NCI-H526 treated with DMSO at 0.1 percent for 48 hours (cell line): ENCODE data around the gene LTF.
"Not testable (repeated sequence)": the region's sequence is repeated elsewhere in the genome, so short reads cannot be mapped to it uniquely, and the experiment has no call there.

ENCODE experiments used
- DNase-seq: peaks from one replicate; lab custom pipeline; 2025; lab: John Stamatoyannopoulos, UW

LTF gene

DNA sequence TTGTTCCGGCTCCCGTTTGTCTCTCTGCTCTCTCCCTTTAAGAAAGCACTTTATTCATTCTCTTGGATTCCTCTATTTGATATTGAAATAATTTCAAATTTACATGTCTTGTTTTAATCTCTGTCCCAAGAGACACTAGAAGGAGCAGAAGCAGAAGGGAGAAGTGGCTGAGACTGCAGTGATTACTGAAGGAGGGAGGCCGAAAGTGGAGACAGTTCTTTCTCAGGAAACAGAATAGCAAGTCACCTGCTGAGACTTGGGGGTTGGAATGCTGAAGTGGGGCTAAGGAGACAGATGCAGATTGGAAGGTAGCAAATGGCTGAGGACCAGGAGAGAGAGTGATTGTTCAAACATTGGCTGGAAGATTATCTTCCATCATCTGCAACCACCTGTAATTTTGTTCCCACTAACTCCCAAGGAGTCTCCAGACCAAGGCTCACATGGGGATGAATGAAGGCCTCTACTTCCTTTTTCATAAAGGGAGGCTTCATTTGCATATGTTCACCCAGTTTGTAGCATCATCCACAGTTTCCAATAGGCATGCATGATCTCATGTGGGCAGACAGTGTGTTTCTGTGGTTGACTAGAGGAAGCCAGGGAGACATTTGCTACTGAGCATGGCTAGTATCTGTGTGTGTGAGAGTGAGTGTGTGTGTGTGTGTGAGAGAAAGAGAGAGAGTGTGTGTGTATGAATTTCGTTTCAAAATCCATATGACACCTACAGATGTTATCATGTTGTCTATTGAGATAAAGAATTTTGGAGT is 24.0 kb downstream of the LTF start:
- DNase-seq, result no peak

DNA sequence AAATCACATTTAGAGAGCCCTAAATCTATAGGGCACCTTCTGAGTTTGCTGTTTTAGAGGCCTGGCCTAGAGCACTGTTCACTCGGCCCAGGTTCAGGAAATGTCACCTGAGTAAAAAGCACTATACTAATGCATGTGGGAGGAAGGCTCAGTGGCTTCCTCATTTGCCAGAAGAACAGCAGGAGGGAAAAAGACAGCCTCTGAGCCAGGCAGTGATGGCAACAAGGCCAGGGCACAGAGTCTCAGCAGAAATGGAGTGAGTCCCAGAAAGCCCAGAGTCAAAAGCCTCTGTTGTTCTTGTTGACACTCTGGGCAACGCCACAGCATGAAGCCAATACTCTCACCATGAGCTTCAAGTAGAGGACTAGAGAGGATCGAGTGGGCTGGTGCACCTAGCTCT is 25.9 kb downstream of the LTF start:
- no peak for DNase-seq

DNA sequence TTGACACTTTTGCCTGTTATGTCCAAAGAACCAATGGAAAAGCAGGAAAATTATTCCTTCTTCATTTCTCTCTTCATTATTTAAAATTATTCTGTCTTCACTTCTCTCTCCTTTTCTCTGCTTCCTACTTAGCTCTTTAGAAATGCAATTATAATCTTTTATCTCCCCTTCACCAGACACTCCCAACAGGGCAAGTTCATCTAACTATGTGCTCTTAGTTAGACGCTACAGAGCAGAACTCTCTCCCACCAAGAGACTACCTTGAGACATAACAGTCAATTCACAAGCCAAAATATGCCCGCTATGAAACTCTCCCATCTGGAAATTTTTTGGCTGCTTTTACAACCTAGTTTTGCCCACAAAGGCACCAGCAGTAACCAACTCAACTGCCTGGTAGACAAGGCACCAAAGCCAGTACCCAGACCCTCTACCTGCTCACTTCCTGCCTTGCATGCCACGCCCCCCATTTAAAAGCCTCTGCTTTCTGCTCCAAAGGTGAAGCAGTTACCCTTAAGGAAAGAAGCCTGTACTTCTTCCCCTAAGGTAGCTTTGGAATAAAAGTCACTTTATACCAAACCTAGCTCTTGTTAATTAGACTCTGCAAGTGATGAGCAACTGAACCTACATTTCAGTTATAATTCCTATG is 29.5 kb downstream of the LTF start:
- DNase-seq, result no peak

DNA sequence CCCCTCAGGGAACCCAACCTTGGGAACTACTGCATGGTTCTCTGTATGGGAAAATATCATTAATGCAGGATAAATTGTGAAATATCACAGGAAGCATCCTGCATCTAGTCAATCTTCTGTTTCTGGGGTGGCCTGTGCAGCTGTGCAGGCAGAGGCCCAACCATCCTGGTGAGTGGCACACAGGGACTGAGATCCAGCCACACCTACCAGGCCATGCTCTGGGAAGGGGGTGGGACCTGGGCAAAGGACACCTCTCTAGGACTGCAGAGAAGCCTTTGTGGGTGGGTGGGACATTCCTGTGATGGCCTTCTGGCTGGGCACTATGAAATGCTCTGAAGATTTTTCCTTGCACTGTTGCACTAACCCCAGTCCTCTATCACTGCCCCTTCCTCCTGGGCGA is 30.9 kb downstream of the LTF start:
- no peak for DNase-seq

DNA sequence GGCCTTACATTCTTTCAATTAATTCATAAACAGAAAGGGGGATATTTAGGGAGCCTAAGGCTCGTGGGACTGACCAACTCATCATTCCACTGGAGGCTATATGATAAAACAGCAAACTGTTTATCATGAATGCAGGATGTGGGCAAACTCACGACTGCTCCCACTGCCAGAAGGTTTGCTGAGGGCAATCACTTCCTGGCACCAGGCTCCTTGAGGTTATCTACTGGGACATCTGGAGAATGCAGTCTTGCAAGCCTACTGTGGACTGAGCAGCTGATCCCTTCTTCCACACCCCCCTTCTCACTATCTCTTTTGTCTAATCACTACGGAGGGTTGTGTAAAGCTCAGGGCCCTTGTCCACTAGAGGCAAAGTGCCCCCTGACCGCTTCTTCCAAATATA is 31.6 kb downstream of the LTF start:
- not testable (repeated sequence) for DNase-seq

DNA sequence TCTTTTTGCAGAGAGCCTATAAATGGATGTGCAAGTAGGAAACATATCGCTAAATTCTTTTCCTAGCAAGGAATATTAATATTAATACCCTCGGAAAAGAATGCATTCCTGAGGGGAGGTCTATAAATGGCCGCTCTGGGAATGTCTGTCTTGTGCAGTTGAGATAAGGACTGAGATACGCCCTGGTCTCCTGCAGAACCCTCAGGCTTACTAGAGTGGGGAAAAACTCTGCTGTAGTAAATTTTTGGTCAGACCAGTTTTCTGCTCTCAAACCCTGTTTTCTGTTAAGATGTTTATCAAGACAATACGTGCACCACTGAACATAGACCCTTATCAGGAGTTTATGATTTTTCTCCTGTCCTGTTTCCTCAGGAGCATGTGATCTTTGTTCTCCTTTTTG is 32.8 kb downstream of the LTF start:
- not testable (repeated sequence) for DNase-seq

DNA sequence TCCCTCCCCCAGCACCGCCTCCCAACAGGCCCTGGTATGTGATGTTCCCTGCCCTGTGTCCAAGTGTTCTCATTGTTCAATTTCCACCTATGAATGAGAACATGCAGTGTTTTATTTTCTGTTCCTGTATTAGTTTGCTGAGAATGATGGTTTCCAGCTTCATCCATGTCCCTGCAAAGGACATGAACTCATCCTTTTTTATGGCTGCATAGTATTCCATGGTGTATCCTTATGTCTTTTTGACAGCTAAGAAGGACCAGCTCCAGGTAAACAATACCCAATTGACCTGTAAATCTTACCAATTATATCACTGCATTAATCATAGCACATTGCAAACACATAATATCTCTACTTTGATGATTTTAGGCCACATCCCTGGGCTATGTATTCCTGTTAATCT is 33.8 kb downstream of the LTF start:
- DNase-seq, result not testable (repeated sequence)

DNA sequence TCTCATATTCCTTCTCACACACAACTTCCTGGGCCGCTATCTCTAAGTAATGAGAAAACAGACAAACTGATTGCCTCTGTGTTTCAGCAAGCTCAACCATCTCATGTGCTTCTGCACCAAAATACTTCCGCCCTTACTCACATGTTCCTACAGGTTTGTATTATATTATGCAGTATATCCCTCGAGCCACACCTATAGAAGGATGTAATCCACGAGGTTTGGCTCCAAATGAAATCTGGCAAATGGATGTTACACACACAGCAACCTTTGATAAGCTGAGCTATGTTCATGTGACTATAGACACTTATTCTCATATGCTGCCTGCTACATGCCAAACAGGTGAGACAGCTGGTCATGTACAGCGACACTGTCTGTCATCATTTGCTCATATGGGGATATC is 35.0 kb downstream of the LTF start:
- no peak for DNase-seq

DNA sequence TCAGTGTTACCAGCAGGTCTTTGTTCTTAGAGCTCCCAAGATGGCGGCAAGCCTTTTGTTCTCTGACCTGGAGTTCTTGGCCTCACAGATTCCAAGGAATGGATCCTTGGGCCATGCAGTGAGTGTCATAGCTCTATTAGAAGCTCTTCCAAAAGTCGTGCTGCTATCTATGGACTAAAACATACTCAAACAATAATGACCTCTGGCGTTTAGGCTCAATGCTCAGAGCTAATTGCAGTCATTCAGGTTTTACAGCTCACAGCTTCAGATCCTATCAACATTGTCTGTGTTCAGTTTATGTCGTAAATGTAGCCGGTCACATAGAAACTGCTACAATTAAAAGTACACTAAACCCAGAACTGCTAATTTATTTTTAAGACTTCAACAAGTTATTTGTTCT is 35.5 kb downstream of the LTF start:
- no peak for DNase-seq

DNA sequence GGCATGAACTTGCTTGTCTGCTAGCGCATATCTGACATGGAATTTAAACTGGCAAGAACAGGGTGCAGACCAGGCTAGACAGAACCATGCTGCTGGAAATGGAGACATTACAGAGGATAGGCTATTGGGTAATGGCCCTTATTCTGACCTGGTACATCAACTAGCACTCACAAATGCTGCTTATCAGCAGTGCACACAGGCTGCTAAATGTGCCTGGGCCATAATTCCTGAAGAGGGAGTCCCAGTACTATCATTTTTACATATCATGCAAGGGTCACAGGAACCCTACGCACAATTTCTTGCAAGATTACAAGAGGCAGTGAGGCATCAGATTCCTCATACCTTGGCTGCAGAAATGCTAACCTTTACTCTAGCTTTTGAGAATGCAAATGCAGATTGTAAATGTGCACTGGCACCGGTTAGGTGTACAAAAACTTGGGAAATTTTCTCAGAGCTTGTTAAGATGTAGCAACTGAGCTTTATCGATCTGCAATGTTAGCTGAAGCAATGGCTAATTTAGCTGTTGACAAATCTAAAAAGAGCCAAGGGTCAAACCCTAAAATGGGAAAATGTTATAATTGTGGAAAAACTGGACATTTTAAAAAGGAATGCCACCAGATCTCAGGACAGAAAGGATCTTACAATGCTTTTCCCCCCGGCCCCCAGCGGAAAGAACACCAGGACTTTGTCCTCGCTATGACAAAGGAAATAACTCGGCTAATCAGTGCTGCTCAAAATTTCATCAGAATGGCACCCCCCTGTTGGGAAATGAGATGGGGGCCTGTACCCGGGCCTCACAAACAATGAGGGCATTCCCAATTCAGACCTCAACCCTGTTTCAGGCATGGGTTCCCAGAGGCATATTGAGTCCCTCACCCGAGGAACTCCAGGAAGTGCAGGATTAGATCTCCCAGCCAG is 36.5 kb downstream of the LTF start:
- no peak for DNase-seq

DNA sequence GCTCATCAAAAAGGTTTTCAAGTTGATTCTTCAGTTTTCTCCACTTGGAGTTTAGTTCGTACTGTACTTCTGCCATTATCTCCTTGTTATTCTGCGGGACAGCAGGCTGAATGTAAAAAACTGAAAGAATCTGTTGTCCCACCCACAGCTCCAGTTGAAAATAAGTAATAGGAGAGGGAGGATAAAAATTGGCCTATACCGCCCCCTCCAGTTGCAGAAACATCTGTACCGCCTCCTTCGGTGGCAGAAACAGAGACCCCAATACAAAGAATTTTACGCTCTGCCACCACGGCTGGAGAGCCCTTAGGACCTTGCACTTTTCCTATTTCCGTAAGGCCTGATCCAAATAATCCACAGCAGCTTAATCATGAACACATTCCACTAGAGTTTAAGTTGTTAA is 37.3 kb downstream of the LTF start:
- not testable (repeated sequence) for DNase-seq

DNA sequence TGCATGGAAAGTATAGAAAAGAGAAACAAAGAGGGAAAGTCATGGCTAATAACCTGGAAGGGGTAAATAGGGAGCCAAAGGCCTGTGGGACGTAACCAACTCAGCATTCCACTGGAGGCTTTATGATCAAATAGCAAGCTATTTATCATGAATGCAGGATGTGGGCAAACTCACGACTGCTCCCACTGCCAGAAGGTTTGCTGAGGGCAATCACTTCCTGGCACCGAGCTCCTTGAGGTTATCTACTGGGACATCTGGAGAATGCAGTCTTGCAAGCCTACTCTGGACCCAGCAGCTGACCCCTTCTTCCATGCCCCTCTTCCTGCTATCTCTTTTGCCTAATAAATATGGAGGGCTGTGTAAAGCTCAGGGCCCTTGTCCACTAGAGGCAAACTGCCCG is 38.2 kb downstream of the LTF start:
- DNase-seq, result not testable (repeated sequence)

DNA sequence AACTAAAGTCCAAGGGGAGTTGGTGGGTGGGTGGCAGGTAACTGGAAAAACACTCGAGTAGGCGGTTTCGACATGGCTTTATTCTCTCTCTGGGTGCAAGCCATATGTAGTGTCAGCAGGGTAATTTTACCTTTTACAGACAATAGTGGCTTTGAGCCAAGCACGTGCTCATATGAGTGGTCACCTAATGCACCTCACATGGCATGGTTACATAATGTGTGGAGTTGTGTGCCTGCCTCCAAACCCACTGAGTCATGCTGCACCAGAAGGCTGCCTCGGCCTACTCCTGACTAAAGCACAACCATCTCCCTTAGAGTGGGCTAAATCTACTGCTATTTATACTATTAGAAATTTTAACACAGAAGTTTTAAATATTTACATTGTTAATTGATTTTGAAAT is 41.1 kb downstream of the LTF start:
- no peak for DNase-seq

DNA sequence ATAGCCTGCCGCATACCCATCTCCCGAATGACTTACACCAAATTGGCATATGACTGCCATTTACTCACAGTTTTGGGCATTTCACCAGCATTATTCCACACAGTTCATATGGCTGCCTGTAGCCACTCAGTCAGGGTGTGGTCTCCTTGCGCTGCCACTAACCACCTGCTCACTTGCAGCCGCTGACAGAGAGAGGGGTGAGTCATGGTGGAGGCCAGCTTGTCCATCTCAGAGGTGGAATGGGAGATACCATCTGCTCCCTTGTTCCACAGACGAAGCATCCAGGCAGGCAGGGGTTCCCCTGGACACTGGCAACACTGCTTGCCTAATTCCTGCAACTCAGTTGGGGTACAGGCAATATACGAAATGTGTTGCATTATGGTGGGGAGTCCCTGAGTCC is 42.1 kb downstream of the LTF start:
- no peak for DNase-seq

DNA sequence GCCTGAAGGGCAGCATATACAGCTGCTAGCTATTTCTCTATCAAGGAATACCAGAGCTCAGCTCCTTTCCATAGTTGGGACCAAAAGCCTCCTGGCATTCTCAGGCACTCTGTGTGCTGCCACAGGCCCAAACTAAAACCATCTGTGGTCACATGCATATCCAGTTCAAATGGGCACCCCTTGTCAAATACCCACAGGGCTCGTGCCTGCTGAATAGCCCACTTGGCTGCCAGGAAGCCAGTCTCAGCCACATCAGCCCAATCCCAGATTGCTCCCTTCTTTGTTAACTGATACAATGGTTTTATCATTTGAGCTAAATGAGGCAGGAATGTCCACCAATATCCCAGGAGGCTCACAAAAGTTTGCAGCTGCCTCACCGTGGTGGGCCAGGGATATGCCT is 43.8 kb downstream of the LTF start:
- DNase-seq, result no peak

DNA sequence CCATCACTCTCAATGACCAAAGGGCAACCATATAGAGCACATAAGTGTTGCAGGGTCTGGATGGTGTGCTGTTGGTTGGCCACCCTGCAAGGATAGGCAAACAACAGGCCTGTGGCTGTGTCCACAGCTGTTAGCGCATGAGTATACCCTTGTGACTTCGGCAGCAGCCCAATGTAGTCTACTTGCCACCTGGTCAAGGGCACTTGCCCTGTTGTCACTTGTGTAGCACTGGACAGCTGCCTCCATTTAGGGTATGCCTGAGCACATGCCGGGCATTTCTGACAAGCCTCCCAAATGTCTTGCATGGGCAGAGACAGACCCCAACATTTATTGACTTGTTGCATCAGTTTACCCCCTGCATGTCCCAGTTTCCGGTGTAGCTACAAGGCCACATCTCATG is 44.9 kb downstream of the LTF start:
- DNase-seq, result no peak

DNA sequence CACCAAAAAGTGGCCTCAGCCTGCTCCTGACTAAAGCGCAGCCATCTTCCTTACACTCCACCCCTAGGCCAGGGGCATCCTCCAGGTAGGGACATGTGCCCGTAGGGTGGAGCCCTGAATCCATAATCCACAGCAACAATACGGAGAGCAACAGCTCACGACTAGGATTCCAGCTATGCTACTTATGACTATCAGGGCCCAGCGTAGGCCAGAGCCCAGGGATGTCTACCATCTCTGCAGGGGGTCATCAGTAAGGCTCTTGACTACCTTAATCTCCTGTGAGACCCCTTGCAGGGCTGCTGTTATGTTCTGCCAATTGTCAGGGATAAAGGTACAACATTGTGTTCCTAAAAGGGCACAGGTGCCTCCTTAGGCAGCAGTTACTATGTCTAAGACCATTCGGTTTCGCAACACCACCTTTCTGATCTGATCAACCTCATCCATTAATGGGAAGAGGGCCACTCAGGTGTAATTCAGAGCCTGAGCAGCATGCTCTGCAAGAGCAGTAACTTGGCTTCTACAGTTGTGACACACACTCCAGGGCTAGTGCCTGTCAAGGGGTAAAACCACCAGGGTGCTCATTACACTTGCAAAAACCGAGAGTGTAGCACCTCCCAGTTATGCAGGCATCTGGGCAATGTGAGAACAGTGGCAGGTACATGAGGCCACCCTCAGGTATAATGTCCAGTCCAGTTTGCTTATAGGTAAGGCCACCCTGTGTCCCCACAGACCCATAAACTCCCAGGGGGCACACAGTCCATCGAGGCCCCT is 46.7 kb downstream of the LTF start:
- no peak for DNase-seq

DNA sequence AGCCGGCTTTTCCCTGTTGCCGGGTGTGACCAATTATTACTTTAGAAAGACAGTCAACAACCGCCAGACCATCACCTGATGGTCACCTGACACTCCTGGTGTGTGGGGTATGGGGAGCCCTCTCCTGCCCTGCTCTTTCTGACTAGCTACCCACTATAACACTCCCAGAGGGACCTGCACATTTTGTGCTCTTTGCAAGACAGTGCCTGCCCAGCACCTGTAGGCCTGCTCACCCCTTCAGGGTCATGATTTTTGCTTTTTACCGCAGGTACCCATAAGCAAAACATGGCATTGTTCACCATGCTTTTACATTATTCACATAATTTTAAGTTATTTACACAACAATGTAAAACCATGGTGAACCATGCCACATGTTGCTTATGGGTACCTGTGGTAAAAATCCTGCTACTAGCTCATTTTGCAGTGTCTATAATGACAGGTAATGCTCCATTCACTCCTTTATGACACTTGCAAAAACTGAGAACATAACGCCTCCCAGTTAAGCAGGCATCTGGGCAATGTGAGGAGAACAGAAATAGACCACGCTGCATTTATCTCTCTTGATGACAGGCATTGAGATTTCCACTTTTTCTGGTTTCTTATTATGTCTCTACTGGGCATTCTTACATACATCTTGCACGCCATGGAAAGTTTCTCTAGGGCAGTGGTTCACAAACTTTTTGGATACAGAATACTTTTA is 47.7 kb downstream of the LTF start:
- no peak for DNase-seq

DNA sequence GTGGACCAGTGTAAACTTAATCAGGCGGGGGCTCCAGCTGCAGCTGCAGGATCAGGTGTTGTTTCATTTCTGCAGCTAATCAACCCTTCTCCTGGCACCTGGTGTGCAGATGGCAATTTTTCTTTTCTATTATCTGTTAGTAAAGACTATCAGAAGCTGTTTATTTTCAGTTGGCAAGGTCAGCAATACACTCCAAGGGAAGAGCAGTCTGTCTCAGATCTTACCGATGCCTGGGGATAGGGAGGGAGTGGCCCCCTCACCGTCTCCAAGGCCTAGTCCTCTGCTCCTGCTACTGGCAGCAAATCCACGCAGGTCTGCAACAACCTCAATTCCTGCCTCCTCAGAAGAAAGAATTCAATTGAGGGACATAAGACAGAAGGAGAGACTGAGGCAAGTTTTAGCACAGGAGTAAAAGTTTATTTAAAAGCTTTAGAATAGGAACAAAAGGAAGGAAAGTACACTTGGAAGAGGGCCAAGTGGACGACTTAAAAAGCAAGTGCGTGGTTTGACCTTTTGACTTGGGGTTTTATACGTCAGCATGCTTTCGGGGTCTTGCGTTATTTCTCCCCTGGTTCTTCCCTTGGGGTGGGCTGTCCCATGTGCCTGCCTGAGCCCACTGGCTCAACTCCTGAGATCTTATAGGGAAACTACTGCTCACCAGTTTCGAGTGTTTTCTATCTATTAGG is 48.4 kb downstream of the LTF start:
- no peak for DNase-seq

DNA sequence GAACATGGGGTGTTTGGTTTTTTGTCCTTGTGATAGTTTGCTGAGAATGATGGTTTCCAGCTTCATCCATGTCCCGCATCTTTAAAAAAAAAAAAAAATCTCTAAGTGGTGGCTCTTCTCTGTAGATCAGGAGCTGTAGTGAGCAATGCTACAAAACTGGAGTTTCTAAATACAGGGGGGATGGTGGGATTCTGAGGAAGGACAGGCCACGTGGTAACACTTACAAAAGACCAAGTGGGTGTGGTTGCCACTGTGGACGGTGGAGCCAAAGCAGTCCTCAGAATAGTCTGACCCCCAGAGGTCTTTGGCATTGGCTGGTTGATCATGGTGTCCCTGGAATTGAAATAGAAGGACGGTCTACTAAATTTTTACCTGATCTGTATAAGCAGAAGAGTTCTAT is 50.0 kb downstream of the LTF start:
- no peak for DNase-seq

DNA sequence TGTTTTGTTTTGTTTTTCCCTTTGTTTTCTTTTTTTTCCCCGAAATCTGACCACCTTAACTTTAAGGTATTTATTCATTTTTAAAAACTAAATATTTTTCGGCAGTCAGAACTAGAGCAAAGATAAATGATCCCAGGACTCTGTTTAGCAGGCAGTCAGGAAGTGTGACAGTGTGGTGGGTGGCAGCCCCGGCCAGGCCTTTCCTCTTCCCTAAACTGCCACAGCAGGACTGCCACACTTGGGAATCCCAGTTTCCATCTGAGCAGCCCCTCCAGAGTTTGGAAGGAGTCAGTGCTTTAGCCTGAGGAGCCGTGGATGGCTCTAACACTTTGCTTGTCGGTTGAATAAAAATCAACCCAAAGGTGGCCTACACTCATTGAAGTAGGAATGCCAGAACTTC is 50.8 kb downstream of the LTF start:
- no peak for DNase-seq
